Naive thymus-derived CD4-positive, alpha-beta T cell (primary cell): ENCODE results near the gene CALHM6. TPM values are rescaled to one million over a fixed set of nuclear protein-coding genes. Genes with fewer than 3 reads are reported as not detected.

Experiments used
- ATAC-seq: fragments of 150-1000 bp; cut with Tn5 transposase; 2 replicates; pipeline ENCODE4 v1.10.0; 2021; ENCODE audit warnings: mild to moderate bottlenecking, moderate library complexity
- CTCF ChIA-PET: fragments of 350-600 bp; sonication (Branson Sonifier 250); formaldehyde crosslinking; loops from one replicate; lab custom pipeline; 2021; ENCODE audit warnings: antibody characterized with exemption; lab: Charles Lee
- POLR2A ChIA-PET: fragments of 350-600 bp; sonication (Branson Sonifier 250); formaldehyde crosslinking; loops from one replicate; lab custom pipeline; 2021; ENCODE audit warnings: antibody characterized with exemption, inconsistent platforms; lab: Charles Lee
- DNase-seq, 9 donors: peaks; one replicate each; pipeline versions ENCODE4 v3.0.0 to v3.0.0-alpha.2; 2020 to 2022; ENCODE audit warnings: mixed read lengths in 1 of 9
- H3K27ac ChIP-seq: one replicate; pipeline ENCODE4 v1.7.0; 2013; ENCODE audit warnings: mild to moderate bottlenecking, low read depth, low read length, moderate library complexity
- H3K27me3 ChIP-seq, 2 donors: one replicate each; pipeline ENCODE4 v1.7.0; 2013; ENCODE audit warnings: low read length in 2 of 2, mild to moderate bottlenecking in 2 of 2, moderate library complexity in 2 of 2; ENCODE audit not compliant: control insufficient read depth in 2 of 2, insufficient read depth in 2 of 2
- H3K36me3 ChIP-seq, 3 experiments: 1 replicate in 2 of 3; 2 replicates in 1 of 3; pipeline ENCODE4 v1.7.0; 2013; ENCODE audit warnings: low read length in 3 of 3, mild to moderate bottlenecking in 3 of 3, moderate library complexity in 1 of 3; ENCODE audit not compliant: insufficient read depth in 3 of 3, control insufficient read depth in 2 of 3
- H3K4me1 ChIP-seq, 2 donors: one replicate each; pipeline ENCODE4 v1.7.0; 2013; ENCODE audit warnings: low read length in 2 of 2, mild to moderate bottlenecking in 2 of 2, moderate library complexity in 1 of 2; ENCODE audit not compliant: control insufficient read depth in 2 of 2, insufficient read depth in 2 of 2
- H3K4me3 ChIP-seq: 2 replicates; pipeline ENCODE4 v1.7.0; 2013; ENCODE audit warnings: mild to moderate bottlenecking, low read length
- H3K9me3 ChIP-seq, 3 experiments: 1 replicate in 2 of 3; 2 replicates in 1 of 3; pipeline ENCODE4 v1.7.0; 2013; ENCODE audit warnings: low read length in 3 of 3; ENCODE audit not compliant: control insufficient read depth in 2 of 3
- H3K27ac Mint-ChIP-seq, 9 donors: one replicate each; pipeline ENCODE4 v1.8.0; 2020 to 2022; ENCODE audit warnings: mixed read lengths in 9 of 9, mild to moderate bottlenecking in 8 of 9, moderate library complexity in 5 of 9, inconsistent platforms in 2 of 9
- H3K27me3 Mint-ChIP-seq, 5 donors: one replicate each; pipeline ENCODE4 v1.8.0; 2021 to 2022; ENCODE audit warnings: mixed read lengths in 5 of 5, mild to moderate bottlenecking in 1 of 5
- H3K36me3 Mint-ChIP-seq, 5 donors: one replicate each; pipeline ENCODE4 v1.8.0; 2020 to 2022; ENCODE audit warnings: mixed read lengths in 5 of 5, mild to moderate bottlenecking in 3 of 5, inconsistent platforms in 1 of 5
- H3K4me1 Mint-ChIP-seq, 7 donors: one replicate each; pipeline ENCODE4 v1.8.0; 2020 to 2022; ENCODE audit warnings: mixed read lengths in 7 of 7, mild to moderate bottlenecking in 3 of 7, inconsistent platforms in 1 of 7
- H3K4me3 Mint-ChIP-seq, 10 donors: one replicate each; pipeline ENCODE4 v1.8.0; 2020 to 2022; ENCODE audit warnings: mild to moderate bottlenecking in 10 of 10, mixed read lengths in 10 of 10, moderate library complexity in 6 of 10, inconsistent platforms in 2 of 10
- H3K9me3 Mint-ChIP-seq, 11 donors: one replicate each; pipeline ENCODE4 v1.8.0; 2020 to 2022; ENCODE audit warnings: mixed read lengths in 11 of 11, mild to moderate bottlenecking in 4 of 11, inconsistent platforms in 1 of 11, moderate library complexity in 1 of 11
- intact Hi-C, 2 donors: fragments of 100-400 bp; cut with micrococcal nuclease; formaldehyde crosslinking; loops; one replicate each; pipeline ENCODE4 v1.15.1; 2023
- polyA plus RNA-seq, 2 donors: library from polyadenylated mRNA; unstranded; fragments of 300-500 nt; fragmentation: Illumina TruSeq; gene quantifications; one replicate each; pipeline ENCODE4 v1.2.3, GENCODE V29; 2021
- total RNA-seq, 6 experiments: library from RNA in 5 of 6; stranded (reverse) in 5 of 6; gene quantifications; 1 replicate in 5 of 6; 2 replicates in 1 of 6; pipeline ENCODE4 v1.2.3 and lab custom pipeline; 2021 to 2026

Gene CALHM6
- total and polyA plus RNA-seq, 7 experiments from 2014 or later, result 3.0 to 79.3 (median 16.3) TPM

DNA sequence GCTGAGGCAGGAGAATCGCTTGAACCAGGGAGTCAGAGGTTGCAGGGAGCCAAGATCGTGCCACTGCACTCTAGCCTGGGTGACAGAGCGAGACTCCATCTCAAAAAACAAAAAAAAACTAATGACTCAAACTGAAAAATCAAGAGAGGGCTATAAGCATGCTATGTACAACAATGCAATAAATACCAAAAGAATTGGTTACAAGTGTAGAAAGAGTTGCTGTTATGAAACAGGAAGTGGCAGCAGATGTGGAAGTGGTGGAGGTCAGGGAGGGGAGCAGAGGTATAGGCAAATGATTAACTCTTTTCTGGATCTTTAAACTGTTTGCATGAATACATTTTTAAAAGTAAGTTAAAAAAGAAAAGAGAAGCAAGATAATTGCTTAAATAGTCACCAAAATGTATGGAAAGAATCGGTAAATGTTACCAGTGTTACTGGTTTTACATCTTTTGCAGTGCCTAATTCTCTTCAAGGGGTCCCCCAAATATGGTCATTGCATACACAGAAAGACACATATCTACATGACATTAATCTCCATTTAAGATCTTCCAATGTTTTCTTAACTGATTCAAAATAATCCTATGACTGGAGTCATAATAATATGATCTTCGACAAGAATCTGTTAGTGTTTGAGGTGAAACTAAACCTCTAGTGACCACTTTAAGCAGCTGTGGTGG is 15.0 kb downstream of the CALHM6 start:
- Histone ChIP-seq H3K36me3 (no peaks in the 10 kb centered on the region), H3K27me3 (no peaks in the 10 kb centered on the region), H3K4me3 (peak overlapping the region; percentile 45), H3K27ac (no peak overlapping the region), H3K4me1 (peaks cover 4 to 17% of the 10 kb centered on the region in 2 donors), H3K9me3 (no peaks in the 10 kb centered on the region)
- intact Hi-C loops, result loop anchor here in 1 of 2 donors (1.0 kb wide), 3 partner anchors 9 to 32 kb away; no protein-coding TSS in a partner anchor
- H3K9me3 Mint-ChIP-seq, result peaks cover 0 to 7% (median 0%) of the 10 kb centered on the region in 11 donors
- H3K4me3 Mint-ChIP-seq, result peak overlapping the region in 8 of 10 donors; percentile 2 to 69 (median 56)
- DNase-seq (peak in 5 of 9 donors; percentile 23 to 45 (median 28)), ATAC-seq (peak; percentile 93)
- H3K27ac Mint-ChIP-seq, result peak overlapping the region in 3 of 9 donors; percentile 15 to 80 (median 69)
- peaks cover 0 to 22% (median 2%) of the 10 kb centered on the region in 5 donors for H3K27me3 Mint-ChIP-seq
- H3K36me3 Mint-ChIP-seq, result peaks cover 0 to 13% (median 0%) of the 10 kb centered on the region in 5 donors
- peaks cover 19 to 31% (median 24%) of the 10 kb centered on the region in 7 donors for H3K4me1 Mint-ChIP-seq
- CTCF ChIA-PET, result no interaction called here
- POLR2A ChIA-PET, result no interaction called here

DNA sequence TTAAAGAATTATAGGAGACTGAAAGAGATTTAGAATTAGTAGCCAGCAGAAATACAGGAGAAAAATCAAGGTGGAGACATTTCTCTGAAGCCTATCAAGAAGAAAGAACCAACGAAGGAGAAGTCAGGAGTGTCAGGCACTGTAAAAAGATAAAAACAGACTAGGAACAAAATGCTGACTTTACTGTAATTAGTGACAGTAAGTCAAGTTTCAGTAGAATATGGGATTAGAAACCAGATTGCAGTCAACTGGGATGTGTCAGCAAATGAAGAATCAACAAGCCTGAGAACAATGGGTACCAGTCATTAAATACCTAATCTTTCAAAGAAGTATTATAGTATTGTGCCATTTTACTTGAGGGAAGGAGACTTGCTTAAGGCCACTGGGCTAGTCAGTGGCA is 21.6 kb downstream of the CALHM6 start:
- Histone ChIP-seq H3K4me1 (no peaks in the 10 kb centered on the region), H3K4me3 (no peak overlapping the region), H3K27me3 (no peaks in the 10 kb centered on the region), H3K9me3 (no peaks in the 10 kb centered on the region), H3K36me3 (no peaks in the 10 kb centered on the region), H3K27ac (no peak overlapping the region)
- no peak for ATAC-seq
- CTCF ChIA-PET, result no interaction called here
- intact Hi-C loops, result no loop called here
- peaks cover 0 to 6% (median 0%) of the 10 kb centered on the region in 5 donors for H3K36me3 Mint-ChIP-seq
- peaks cover 4 to 55% (median 27%) of the 10 kb centered on the region in 5 donors for H3K27me3 Mint-ChIP-seq
- H3K4me3 Mint-ChIP-seq, result no peak overlapping the region
- POLR2A ChIA-PET, result no interaction called here
- H3K27ac Mint-ChIP-seq, result no peak overlapping the region
- DNase-seq, result no peak
- H3K9me3 Mint-ChIP-seq, result peaks cover 0 to 3% (median 0%) of the 10 kb centered on the region in 11 donors
- H3K4me1 Mint-ChIP-seq, result no peaks in the 10 kb centered on the region

DNA sequence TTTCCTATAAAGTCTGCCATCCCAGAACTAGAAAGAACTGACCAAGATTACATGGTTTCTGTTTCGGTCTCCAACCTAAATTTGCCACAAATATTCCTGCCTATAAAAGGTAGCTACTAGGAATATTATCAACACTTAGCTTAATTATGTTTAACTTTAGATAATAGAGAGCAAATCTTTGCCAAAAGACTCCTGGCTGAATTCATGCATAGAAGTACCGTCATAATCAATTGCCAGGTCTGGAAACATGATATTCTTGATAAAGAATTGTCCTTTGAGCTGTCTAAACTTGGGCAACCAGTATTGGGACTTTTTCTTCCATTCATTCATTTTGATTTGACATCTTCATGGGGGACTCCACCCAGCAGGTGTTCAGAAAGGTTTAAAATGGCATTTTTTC is 22.4 kb downstream of the CALHM6 start:
- POLR2A ChIA-PET, result no interaction called here
- no peaks in the 10 kb centered on the region for H3K4me1 Mint-ChIP-seq
- peaks cover 4 to 55% (median 31%) of the 10 kb centered on the region in 5 donors for H3K27me3 Mint-ChIP-seq
- no peaks in the 10 kb centered on the region for H3K36me3 ChIP-seq
- H3K9me3 ChIP-seq, result no peaks in the 10 kb centered on the region
- H3K27me3 ChIP-seq, result no peaks in the 10 kb centered on the region
- ATAC-seq (no peak), DNase-seq (no peak)
- no peak overlapping the region for H3K27ac Mint-ChIP-seq
- no peak overlapping the region for H3K27ac ChIP-seq
- H3K9me3 Mint-ChIP-seq, result peaks cover 0 to 2% (median 0%) of the 10 kb centered on the region in 11 donors
- peaks cover 0 to 4% (median 0%) of the 10 kb centered on the region in 5 donors for H3K36me3 Mint-ChIP-seq
- no peaks in the 10 kb centered on the region for H3K4me1 ChIP-seq
- H3K4me3 Mint-ChIP-seq, result no peak overlapping the region
- H3K4me3 ChIP-seq, result no peak overlapping the region
- CTCF ChIA-PET, result no interaction called here
- intact Hi-C loops, result no loop called here

DNA sequence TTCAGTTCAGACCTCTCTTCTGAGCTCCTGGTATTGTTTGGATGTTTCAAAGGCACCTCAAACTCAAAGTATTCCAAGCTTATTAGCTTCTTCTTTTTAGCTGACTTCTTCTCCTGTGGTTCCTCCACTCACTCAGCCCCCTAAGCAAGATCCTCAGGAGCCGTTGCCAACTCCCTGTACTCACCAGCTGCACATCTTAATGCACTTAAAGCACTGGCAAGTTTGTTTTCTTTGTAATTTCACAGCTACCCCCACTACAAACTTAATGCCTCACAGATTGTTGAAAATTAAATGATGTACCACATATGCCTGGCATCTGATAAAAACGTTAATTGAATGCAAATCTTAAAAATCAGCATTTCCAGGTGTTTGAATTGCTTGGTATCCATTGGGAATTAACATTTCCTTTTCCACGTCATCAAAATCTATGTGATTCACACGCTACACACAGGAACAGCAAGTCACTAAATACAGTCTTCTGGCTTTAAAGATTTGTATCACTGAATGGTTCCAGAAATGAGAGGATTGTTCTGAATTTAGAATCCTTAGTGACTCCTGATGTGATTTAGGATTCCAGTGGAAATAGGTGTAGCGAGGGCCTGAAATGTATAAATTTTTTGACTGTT is 24.5 kb downstream of the CALHM6 start:
- H3K4me1 ChIP-seq, result no peaks in the 10 kb centered on the region
- H3K9me3 Mint-ChIP-seq, result peaks cover 0 to 6% (median 0%) of the 10 kb centered on the region in 11 donors
- H3K4me3 Mint-ChIP-seq, result no peak overlapping the region
- H3K4me1 Mint-ChIP-seq, result no peaks in the 10 kb centered on the region
- no peak overlapping the region for H3K27ac ChIP-seq
- POLR2A ChIA-PET, result no interaction called here
- no peak for DNase-seq
- no peak overlapping the region for H3K4me3 ChIP-seq
- CTCF ChIA-PET, result no interaction called here
- no peak for ATAC-seq
- intact Hi-C loops, result no loop called here
- H3K9me3 ChIP-seq, result no peaks in the 10 kb centered on the region
- H3K27ac Mint-ChIP-seq, result no peak overlapping the region
- H3K27me3 ChIP-seq, result no peaks in the 10 kb centered on the region
- peaks cover 8 to 67% (median 38%) of the 10 kb centered on the region in 5 donors for H3K27me3 Mint-ChIP-seq
- H3K36me3 ChIP-seq, result no peaks in the 10 kb centered on the region
- H3K36me3 Mint-ChIP-seq, result peaks cover 0 to 8% (median 0%) of the 10 kb centered on the region in 5 donors

DNA sequence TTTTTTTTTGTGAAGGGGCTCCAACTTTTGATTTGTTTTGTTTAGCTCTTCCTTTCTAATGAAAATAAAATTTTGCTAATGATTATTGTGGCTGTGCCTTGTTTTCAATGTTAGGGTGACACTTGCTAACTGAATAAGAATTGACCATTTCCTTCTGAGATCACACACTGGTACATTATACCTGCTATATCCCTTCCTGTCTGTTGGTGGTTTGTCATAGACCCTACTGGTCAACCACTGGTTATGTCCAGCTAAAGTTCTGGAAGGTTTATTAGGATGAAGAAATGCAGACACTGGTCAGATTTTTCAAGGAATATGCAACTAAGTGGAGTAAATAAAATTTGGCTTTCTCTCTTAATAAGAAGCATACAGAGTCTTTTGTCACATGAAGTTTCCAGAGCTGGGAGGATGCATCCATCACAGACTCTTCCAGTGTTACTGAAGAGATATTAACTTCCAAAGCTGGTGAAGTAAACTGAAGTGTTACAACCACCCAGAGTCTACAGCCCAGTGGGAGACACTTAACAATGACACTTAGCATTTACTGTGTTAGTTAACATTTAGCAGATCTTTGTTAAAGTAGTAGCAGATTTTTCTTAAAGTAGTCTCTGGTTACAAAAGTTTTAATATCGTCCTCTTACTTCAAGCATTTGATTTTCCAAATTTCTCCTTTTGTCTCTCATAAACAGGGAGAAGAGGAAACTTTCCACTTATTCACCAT is 30.6 kb downstream of the CALHM6 start:
- DNase-seq, result no peak
- CTCF ChIA-PET, result no interaction called here
- Histone ChIP-seq H3K9me3 (no peaks in the 10 kb centered on the region), H3K36me3 (no peaks in the 10 kb centered on the region), H3K27me3 (no peaks in the 10 kb centered on the region), H3K4me1 (no peaks in the 10 kb centered on the region), H3K4me3 (no peak overlapping the region), H3K27ac (no peak overlapping the region)
- ATAC-seq, result no peak
- Mint-ChIP-seq H3K4me3 (no peak overlapping the region), H3K27me3 (peaks cover 8 to 56% (median 19%) of the 10 kb centered on the region in 5 donors), H3K27ac (no peak overlapping the region), H3K9me3 (peaks cover 0 to 7% (median 4%) of the 10 kb centered on the region in 11 donors), H3K4me1 (no peaks in the 10 kb centered on the region), H3K36me3 (peaks cover 0 to 8% (median 0%) of the 10 kb centered on the region in 5 donors)
- intact Hi-C loops, result no loop called here
- POLR2A ChIA-PET, result interaction anchor here (0.7 kb wide), 1 partner anchor 347 kb away, joined by 3 read pairs; no protein-coding TSS in a partner anchor

DNA sequence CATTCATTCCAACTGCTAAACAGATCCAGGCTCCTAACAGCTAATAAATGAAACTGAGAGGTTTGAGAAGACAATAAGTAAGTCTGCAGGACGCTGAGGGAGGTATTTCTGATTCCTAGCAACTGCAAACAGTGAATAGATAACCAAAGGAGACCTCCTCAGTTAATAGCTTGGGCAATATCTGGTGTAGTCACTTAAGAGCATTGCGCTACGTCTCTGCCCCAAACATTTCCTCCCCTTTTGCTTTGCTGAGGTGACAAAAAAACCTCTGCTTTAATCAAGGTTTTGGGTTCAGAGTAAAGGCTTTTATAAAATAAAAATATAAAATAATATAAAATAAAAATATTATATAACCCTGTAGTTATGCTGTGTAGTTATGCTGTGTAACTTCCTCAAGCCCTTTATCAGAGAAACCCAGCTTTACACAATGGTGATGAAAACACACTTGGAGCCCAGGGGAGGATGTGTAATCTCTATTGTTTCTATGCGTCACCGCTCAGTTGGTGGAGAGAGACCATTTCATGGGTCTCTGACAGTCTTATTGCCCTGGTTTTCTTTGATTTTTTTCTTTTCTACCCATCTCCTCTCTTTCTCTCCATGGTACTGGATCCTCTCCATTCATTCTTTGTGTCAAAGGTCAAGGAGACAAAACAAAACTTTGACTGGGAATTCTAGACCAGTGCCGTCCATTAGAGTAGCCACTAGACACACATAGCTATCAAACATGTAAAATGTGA is 31.3 kb downstream of the CALHM6 start:
- DNase-seq (no peak), ATAC-seq (peak; percentile 50)
- ChIA-PET POLR2A (interaction anchor here (0.7 kb wide), 1 partner anchor 348 kb away, joined by 3 read pairs; no protein-coding TSS in a partner anchor), CTCF (interaction anchor here (0.7 kb wide), 1 partner anchor 1300 kb away, joined by 3 read pairs; no protein-coding TSS in a partner anchor)
- no peak overlapping the region for H3K4me3 ChIP-seq
- no peaks in the 10 kb centered on the region for H3K9me3 ChIP-seq
- Mint-ChIP-seq H3K9me3 (peaks cover 0 to 7% (median 4%) of the 10 kb centered on the region in 11 donors), H3K4me3 (no peak overlapping the region), H3K36me3 (peaks cover 0 to 8% (median 0%) of the 10 kb centered on the region in 5 donors), H3K4me1 (no peaks in the 10 kb centered on the region), H3K27ac (no peak overlapping the region), H3K27me3 (peaks cover 8 to 51% (median 19%) of the 10 kb centered on the region in 5 donors)
- H3K27ac ChIP-seq, result no peak overlapping the region
- no peaks in the 10 kb centered on the region for H3K27me3 ChIP-seq
- H3K4me1 ChIP-seq, result no peaks in the 10 kb centered on the region
- H3K36me3 ChIP-seq, result no peaks in the 10 kb centered on the region
- intact Hi-C loops, result no loop called here
